C4-2B (cell line): ENCODE data around the gene NEO1.

Experiments
- CTCF ChIP-seq: fragments of 450-650 bp; conservative IDR thresholded peaks from 2 replicates; pipeline ENCODE4 v1.5.1; 2017; ENCODE audit warnings: mild to moderate bottlenecking
- ZFX ChIP-seq: fragments of 450-650 bp; IDR thresholded peaks from 2 replicates; pipeline ENCODE4 v1.6.1; 2017

- no peak for TF ChIP-seq CTCF
- TF ChIP-seq ZFX, result no peak
Observed at GRCh38 chr15:73023071-73023470, 29.2 kb upstream of the NEO1 start.
